Ramos (cell line): ENCODE data around the gene CCL17.
"Not testable (repeated sequence)": the region's sequence is repeated elsewhere in the genome, so short reads cannot be mapped to it uniquely, and the experiment has no call there.

Experiments used
- in situ Hi-C: fragments of 300-500 bp; cut with MboI; formaldehyde crosslinking; loops from one replicate; pipeline ENCODE4 v1.14.3; 2022; ENCODE audit warnings: low sequenced_read_pairs; ENCODE audit not compliant: unreplicated experiment

The CCL17 gene

DNA sequence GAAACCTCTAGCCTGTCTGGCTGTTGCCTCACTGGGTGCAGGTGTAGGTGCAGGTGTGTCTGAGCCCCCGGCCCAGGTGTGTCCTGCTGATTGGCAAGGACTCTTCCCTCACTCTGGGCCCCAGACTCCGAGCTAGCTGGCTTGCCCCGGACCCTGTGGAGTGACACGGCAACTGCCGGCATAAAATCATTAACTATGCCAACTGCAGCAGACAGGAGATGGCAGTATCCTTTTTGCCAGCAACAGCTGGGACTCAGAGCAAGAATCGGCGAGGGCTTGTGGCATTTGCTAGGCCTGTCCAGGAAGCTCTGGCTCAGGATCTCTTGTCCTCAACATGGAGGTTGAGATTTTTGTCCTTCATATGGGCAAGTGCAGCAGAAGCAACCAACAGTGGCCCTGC, 21.8 kb downstream of the CCL17 start:
- in situ Hi-C loops, result no loop called here

GRCh38 chr16:57427307-57427706, 22.7 kb downstream of the CCL17 start:
- in situ Hi-C loops, result no loop called here

- in situ Hi-C loops, result no loop called here
Measured at GRCh38 chr16:57427824-57428223, 23.3 kb downstream of the CCL17 start.

GRCh38 chr16:57430955-57431354, 26.4 kb downstream of the CCL17 start:
- in situ Hi-C loops, result no loop called here

- in situ Hi-C loops, result no loop called here
Measured at GRCh38 chr16:57432505-57432904, 27.9 kb downstream of the CCL17 start.

- in situ Hi-C loops, result no loop called here
Measured at GRCh38 chr16:57432989-57433388, 28.4 kb downstream of the CCL17 start.

DNA sequence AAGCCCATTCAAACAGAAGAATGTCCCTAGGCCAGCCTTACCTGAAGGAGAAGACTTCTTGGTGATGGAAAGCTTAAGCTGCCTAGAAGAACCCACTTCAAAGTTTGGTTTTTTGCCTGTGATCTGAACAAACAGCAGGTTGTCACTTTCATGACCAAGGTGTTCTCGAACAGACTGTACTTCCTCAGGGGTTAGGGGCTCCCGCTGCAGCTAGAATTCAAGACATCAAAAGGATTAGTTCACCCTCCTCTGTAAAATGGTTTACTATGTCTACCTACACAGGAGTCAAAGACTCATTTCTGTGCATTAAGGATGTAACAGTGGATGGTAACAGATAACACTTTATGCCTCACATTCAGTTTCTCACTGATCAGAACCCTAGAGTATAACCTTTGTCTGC, 29.4 kb downstream of the CCL17 start:
- in situ Hi-C loops, result no loop called here

- in situ Hi-C loops, result no loop called here
Measured at GRCh38 chr16:57435838-57436237, 31.3 kb downstream of the CCL17 start.

- in situ Hi-C loops, result not testable (repeated sequence)
Measured at GRCh38 chr16:57439947-57440346, 35.4 kb downstream of the CCL17 start.

GRCh38 chr16:57440551-57440950, 36.0 kb downstream of the CCL17 start:
- in situ Hi-C loops, result not testable (repeated sequence)

DNA sequence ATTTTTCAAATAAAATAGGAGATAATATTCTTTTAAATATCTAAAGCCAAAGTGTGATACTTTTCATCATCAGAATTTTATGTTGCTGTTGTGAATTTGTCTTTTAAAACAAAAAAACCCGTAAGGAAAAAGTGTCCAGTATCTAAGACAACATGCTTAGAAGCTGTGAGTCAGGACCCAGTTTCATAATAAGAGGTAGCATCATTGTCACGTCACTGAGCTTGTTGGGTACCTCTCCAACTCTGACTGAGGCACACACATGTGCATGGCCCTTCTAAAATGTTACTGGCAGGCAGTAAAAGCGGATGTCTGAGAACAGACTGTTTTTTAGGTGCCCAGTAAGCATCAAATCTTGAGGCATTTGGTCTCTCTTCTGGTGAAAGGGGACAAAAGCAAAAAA, 40.1 kb downstream of the CCL17 start:
- in situ Hi-C loops, result no loop called here

DNA sequence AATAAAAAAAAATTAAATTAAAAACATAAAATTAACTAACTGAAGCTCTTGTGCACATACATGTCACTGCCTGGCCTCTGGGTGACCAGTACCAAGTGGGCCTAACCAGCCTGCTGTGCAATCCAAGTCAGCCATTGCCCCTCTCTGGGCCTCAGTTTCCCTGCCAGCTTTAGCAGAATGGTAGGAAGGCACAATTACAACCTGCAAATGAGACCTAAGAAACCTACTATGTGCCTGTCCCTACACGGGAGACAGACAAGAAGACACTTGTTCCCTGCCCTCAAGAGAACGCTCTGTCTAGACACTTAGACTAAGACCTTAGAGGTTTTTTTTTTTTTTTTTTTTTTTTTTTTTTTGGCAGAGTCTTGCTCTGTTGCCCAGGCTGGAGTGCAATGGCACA, 40.9 kb downstream of the CCL17 start:
- in situ Hi-C loops, result no loop called here

GRCh38 chr16:57446531-57447185, 42.1 kb downstream of the CCL17 start:
- in situ Hi-C loops, result no loop called here

- in situ Hi-C loops, result no loop called here
Measured at GRCh38 chr16:57447186-57447962, 42.8 kb downstream of the CCL17 start, which contains the start of the genes CIAPIN1 and COQ9. CIAPIN1 (minus strand) TSS chr16:57447385; CDS start chr16:57440928, 6,457 bp downstream. COQ9 (plus strand) TSS chr16:57447479; CDS start chr16:57447506, 27 bp downstream.

DNA sequence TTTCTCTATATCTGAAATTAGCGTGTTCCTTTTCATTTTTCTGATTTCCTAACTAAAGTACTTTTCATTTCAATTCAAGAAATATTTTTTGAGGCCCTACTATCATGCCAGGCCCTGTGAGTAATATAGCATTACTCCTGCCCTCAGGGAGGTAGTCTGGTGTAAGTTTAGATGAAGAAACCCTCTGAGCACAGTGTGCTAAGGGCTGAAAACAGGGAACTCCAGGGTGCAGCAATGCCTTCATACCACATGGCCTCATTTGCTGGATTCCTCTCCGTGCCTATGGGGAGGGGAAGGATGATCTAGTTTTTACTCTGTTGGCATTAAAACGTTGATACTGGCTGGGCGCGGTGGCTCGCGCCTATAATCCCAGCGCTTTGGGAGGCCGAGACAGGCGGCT, 47.5 kb downstream of the CCL17 start:
- in situ Hi-C loops, result no loop called here

DNA sequence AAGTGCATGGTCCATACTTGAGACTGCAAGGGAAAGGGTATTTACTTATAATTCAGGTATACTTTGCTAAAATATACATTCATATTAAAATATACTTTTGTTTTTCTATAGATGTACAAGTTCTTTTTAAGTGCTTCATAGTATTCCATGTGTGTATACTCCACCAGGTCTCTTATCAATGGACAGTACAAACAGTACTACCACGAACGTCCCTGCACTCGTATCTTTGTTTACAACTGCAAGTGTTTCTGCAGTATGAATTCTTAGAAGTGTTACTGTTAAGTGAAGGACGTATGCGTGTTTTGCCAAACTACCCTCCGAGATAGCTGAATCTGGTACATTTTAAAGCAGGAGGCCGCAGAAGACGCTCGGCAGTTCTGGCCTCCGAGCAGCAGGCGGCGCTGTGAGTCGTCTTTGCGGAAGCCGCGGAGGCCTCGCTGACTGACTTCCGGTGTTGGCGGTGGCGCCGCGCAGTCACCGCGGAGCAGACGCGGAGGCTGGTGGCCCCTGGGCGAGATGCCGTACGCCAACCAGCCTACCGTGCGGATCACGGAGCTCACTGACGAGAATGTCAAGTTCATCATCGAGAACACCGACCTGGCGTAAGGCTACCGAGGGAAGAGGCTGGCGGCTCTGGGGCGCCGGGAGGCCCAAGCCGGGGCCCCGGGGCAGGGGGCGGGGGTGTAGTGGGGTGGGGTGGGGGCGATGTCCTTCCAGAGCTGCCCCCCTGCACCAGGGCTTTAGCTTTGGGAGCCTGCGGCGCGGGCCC, 57.8 kb downstream of the CCL17 start, which contains the start of gene POLR2C:
Gene POLR2C (plus strand): TSS at position 471 of the 769 bp plus-strand sequence. CDS start 46 bp downstream, at position 517.
- in situ Hi-C loops, result no loop called here

DNA sequence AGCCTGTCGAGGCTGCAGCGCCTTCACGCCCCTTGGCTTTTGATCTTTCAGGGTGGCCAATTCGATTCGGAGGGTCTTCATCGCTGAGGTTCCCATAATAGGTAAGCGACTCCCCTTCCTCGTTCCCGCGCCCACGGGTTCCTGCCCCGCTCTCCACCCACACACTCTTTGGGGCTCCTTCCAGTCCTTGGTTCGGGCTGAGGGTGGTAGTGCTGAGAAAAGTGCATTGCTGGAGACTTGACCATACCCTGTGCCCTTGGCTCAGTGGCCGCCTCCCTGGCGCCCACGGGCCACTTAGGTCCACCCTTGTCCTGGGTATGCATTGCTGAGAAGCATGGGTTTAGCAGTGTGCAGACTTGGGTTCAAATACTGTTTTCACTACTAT, 58.4 kb downstream of the CCL17 start:
- in situ Hi-C loops, result no loop called here

- in situ Hi-C loops, result no loop called here
Measured at GRCh38 chr16:57464523-57464922, 60.0 kb downstream of the CCL17 start.
